Spleen (tissue), 11 donors: ENCODE results near the gene KIF25. TPM values are rescaled to one million over a fixed set of nuclear protein-coding genes. Genes with fewer than 3 reads are reported as not detected.
"Not testable (repeated sequence)": the region's sequence is repeated elsewhere in the genome, so short reads cannot be mapped to it uniquely, and the experiment has no call there.

ENCODE experiments used
- DNase-seq: peaks from one replicate; pipeline ENCODE4 v3.0.0-alpha.2; 2020
- H3K27ac ChIP-seq, 8 donors: fragments of 200-600 bp; sonication (generic) in 7 of 8; 1 replicate in 4 of 8; 2 replicates in 4 of 8; pipeline versions ENCODE4 v1.5.0 to v1.8.0; 2016 to 2021; ENCODE audit warnings: inconsistent platforms in 4 of 8, mild to moderate bottlenecking in 4 of 8, moderate library complexity in 1 of 8
- H3K27me3 ChIP-seq, 7 donors: fragments of 200-600 bp; sonication (generic) in 6 of 7; replicated peaks in 1 of 7; 1 replicate in 4 of 7; 2 replicates in 3 of 7; pipeline versions ENCODE4 v1.5.0 to v1.8.0; 2016 to 2021; ENCODE audit warnings: inconsistent platforms in 3 of 7, mild to moderate bottlenecking in 1 of 7
- H3K36me3 ChIP-seq, 6 donors: fragments of 200-600 bp; sonication (generic) in 5 of 6; 1 replicate in 4 of 6; 2 replicates in 2 of 6; pipeline versions ENCODE4 v1.5.0 to v1.8.0; 2016 to 2021; ENCODE audit warnings: inconsistent platforms in 2 of 6
- H3K4me1 ChIP-seq, 6 donors: fragments of 200-600 bp; sonication (generic) in 5 of 6; 1 replicate in 3 of 6; 2 replicates in 3 of 6; pipeline versions ENCODE4 v1.5.0 to v1.8.0; 2016 to 2021; ENCODE audit warnings: inconsistent platforms in 3 of 6
- H3K4me3 ChIP-seq, 8 donors: fragments of 200-600 bp; sonication (generic) in 7 of 8; 1 replicate in 4 of 8; 2 replicates in 4 of 8; pipeline versions ENCODE4 v1.5.0 to v1.8.0; 2016 to 2021; ENCODE audit warnings: inconsistent platforms in 4 of 8, mild to moderate bottlenecking in 4 of 8, moderate library complexity in 2 of 8
- H3K9me3 ChIP-seq, 8 donors: fragments of 200-600 bp; sonication (generic) in 7 of 8; 1 replicate in 4 of 8; 2 replicates in 4 of 8; pipeline versions ENCODE4 v1.5.0 to v1.8.0; 2016 to 2021; ENCODE audit warnings: inconsistent platforms in 4 of 8
- CTCF ChIP-seq, 11 experiments: fragments of 200-600 bp in 7 of 11; fragments of 450-650 bp in 4 of 11; sonication (generic) in 4 of 11; IDR thresholded peaks in 8 of 11; conservative IDR thresholded peaks in 3 of 11; 1 replicate in 7 of 11; 2 replicates in 4 of 11; pipeline versions ENCODE4 v1.4.0 to v1.8.0; 2016 to 2021; ENCODE audit warnings: antibody characterized with exemption in 11 of 11, inconsistent platforms in 4 of 11, mild to moderate bottlenecking in 1 of 11
- POLR2A ChIP-seq, 3 donors: fragments of 450-650 bp; IDR thresholded peaks; one replicate each; pipeline ENCODE4 v1.5.1; 2017; ENCODE audit warnings: antibody characterized with exemption in 3 of 3, mild to moderate bottlenecking in 1 of 3
- POLR2AphosphoS5 ChIP-seq, 3 donors: sonication (generic); formaldehyde crosslinking; IDR thresholded peaks; one replicate each; pipeline ENCODE4 v1.5.1; 2017; ENCODE audit warnings: antibody characterized with exemption in 3 of 3
- WGBS, 5 donors: extraction: QIAGEN DNeasy Blood & Tissue Kit in 3 of 5; methylation state at CpG; one replicate each; pipeline versions ENCODE4 v1.1.5 to v1.1.7; 2013 to 2018; 5-methylcytosine and 5-hydroxymethylcytosine counted together
- intact Hi-C: fragments of 100-400 bp; cut with DNase I; formaldehyde crosslinking; loops from one replicate; pipeline ENCODE4 v1.15.0; 2023; ENCODE audit warnings: low total_unique reads
- polyA plus RNA-seq, 3 donors: library from polyadenylated mRNA; stranded (reverse); fragments of 200-250 nt; gene quantifications; one replicate each; pipeline ENCODE4 v1.2.1, GENCODE V29; 2013
- total RNA-seq, 7 donors: library from RNA; depleted of rRNA in 3 of 7; stranded (reverse); fragments of >200 nt in 3 of 7; fragmentation: NEBNext Ultra II Directional in 4 of 7; extraction: Animal tissue kit (Norgen Biotek cat#: 25700) in 4 of 7; gene quantifications; one replicate each; pipeline versions ENCODE4 v1.1.0 to v1.2.1, GENCODE V29; 2016 to 2021
- donor health status: healthy with polysubstance abuse.
- donor health status: DM: no; HTN: no; CAD: no; lungs with moderate emphysema.
- donor health status: DM: no; HTN: no; CAD: no.
- donor health status: Bipolar disorder and iron deficiency.
- donor health status: healthy.
- donor health status: DM: no; HTN: no; CAD: no.
- donor health status: DM: yes; HTN: yes; CAD: no.

The KIF25 gene
- total and polyA plus RNA-seq, 10 donors, result 0.32 to 1.7 (median 0.49) TPM; not detected in 3

GRCh38 chr6:168000198-168001028 is 2.9 kb downstream of the KIF25 start:
- Histone ChIP-seq H3K4me3 (no peak overlapping the region), H3K36me3 (no peaks in the 10 kb centered on the region), H3K9me3 (no peaks in the 10 kb centered on the region), H3K27ac (no peak overlapping the region), H3K27me3 (peaks cover 0 to 28% (median 0%) of the 10 kb centered on the region in 7 donors), H3K4me1 (no peaks in the 10 kb centered on the region)
- DNase-seq, result no peak
- intact Hi-C loops, result no loop called here
- WGBS, 5 donors, result 88 to 95% (median 90%) methylated on average over 13 of the region's 13 CpGs
- TF ChIP-seq CTCF (IDR thresholded peaks at IDR 0.05 in 8 of 11, conservative IDR thresholded peaks at IDR 0.05 in 3 of 11) (no peak), POLR2AphosphoS5 (IDR thresholded peaks at IDR 0.05) (no peak), POLR2A (IDR thresholded peaks at IDR 0.05) (no peak)

- DNase-seq, result no peak
Measured at GRCh38 chr6:168001029-168001332, 3.5 kb downstream of the KIF25 start.

GRCh38 chr6:168001514-168001913 is 4.0 kb downstream of the KIF25 start:
- DNase-seq, intact Hi-C loops, H3K27ac ChIP-seq, H3K9me3 ChIP-seq, H3K4me1 ChIP-seq, H3K36me3 ChIP-seq, H3K4me3 ChIP-seq: not testable (repeated sequence)
- H3K27me3 ChIP-seq, result peaks cover 0 to 20% (median 0%) of the 10 kb centered on the region in 7 donors
- WGBS, 5 donors, result 83 to 94% (median 93%) methylated on average over 4 to 21 of the region's 21 CpGs

More at GRCh38 chr6:168001029-168001332, 3.5 kb downstream of the KIF25 start:
- Histone ChIP-seq H3K36me3 (no peaks in the 10 kb centered on the region), H3K4me3 (no peak overlapping the region), H3K27ac (no peak overlapping the region), H3K27me3 (peaks cover 0 to 25% (median 0%) of the 10 kb centered on the region in 7 donors), H3K4me1 (no peaks in the 10 kb centered on the region), H3K9me3 (no peaks in the 10 kb centered on the region)
- 81 to 93% (median 92%) methylated on average over 10 of the region's 10 CpGs for WGBS, 5 donors
- intact Hi-C loops, result no loop called here
- no peak for TF ChIP-seq CTCF (IDR thresholded peaks at IDR 0.05 in 8 of 11, conservative IDR thresholded peaks at IDR 0.05 in 3 of 11)
- no peak for TF ChIP-seq POLR2AphosphoS5 (IDR thresholded peaks at IDR 0.05)
- TF ChIP-seq POLR2A (IDR thresholded peaks at IDR 0.05), result no peak

GRCh38 chr6:168002804-168003203 is 5.3 kb downstream of the KIF25 start:
- H3K9me3 ChIP-seq, result peaks cover 0 to under 1% (median 0%) of the 10 kb centered on the region in 8 donors
- DNase-seq, result no peak
- TF ChIP-seq POLR2AphosphoS5 (IDR thresholded peaks at IDR 0.05), result no peak
- no peak for TF ChIP-seq CTCF (IDR thresholded peaks at IDR 0.05 in 8 of 11, conservative IDR thresholded peaks at IDR 0.05 in 3 of 11)
- TF ChIP-seq POLR2A (IDR thresholded peaks at IDR 0.05), result no peak
- H3K4me3 ChIP-seq, result no peak overlapping the region
- WGBS, 5 donors, result 85 to 96% (median 89%) methylated on average over 6 of the region's 6 CpGs
- H3K27me3 ChIP-seq, result peaks cover 0 to 16% (median 0%) of the 10 kb centered on the region in 7 donors
- intact Hi-C loops, result no loop called here
- H3K27ac ChIP-seq, result no peak overlapping the region
- H3K36me3 ChIP-seq, result no peaks in the 10 kb centered on the region
- no peaks in the 10 kb centered on the region for H3K4me1 ChIP-seq
